B cell (primary cell): ENCODE results near the gene ATPAF2. TPM values are rescaled to one million over a fixed set of nuclear protein-coding genes. Genes with fewer than 3 reads are reported as not detected.

ENCODE experiments used
- ATAC-seq: fragments of 200-7000 bp; cut with Tn5 transposase; one replicate; pipeline ENCODE4 v1.10.0; 2021; ENCODE audit warnings: low read depth, mild to moderate bottlenecking, moderate number of reproducible peaks, moderate library complexity
- CTCF ChIA-PET: fragments of 350-600 bp; sonication (Branson Sonifier 250); formaldehyde crosslinking; loops from one replicate; lab custom pipeline; 2021; ENCODE audit warnings: antibody characterized with exemption, inconsistent platforms; lab: Charles Lee
- POLR2A ChIA-PET: fragments of 350-600 bp; sonication (Branson Sonifier 250); formaldehyde crosslinking; loops from one replicate; lab custom pipeline; 2021; ENCODE audit warnings: antibody characterized with exemption; lab: Charles Lee
- DNase-seq: peaks from one replicate; pipeline ENCODE4 v3.0.0; 2013
- H2AFZ ChIP-seq: 2 replicates; pipeline ENCODE4 v1.6.1; 2012; ENCODE audit warnings: mild to moderate bottlenecking, low read depth, low read length; ENCODE audit not compliant: insufficient read depth, poor library complexity, severe bottlenecking
- H3K27ac ChIP-seq, 2 donors: 1 replicate in 1 of 2; 2 replicates in 1 of 2; pipeline ENCODE4 v1.5.1; 2012 to 2013; ENCODE audit warnings: low read length in 2 of 2, mild to moderate bottlenecking in 2 of 2, moderate library complexity in 1 of 2
- H3K27me3 ChIP-seq, 4 experiments: fragments of 200-600 bp in 1 of 4; sonication (generic) in 1 of 4; replicated peaks in 1 of 4; 1 replicate in 2 of 4; 2 replicates in 2 of 4; pipeline versions ENCODE4 v1.6.1 to v1.7.0; 2013 to 2016; ENCODE audit warnings: low read length in 3 of 4, mild to moderate bottlenecking in 2 of 4, mixed read lengths in 1 of 4, moderate library complexity in 1 of 4; ENCODE audit not compliant: insufficient read depth in 4 of 4, control insufficient read depth in 3 of 4; ENCODE audit errors: control extremely low read depth in 1 of 4
- H3K36me3 ChIP-seq, 2 experiments: replicated peaks in 1 of 2; 1 replicate in 1 of 2; 2 replicates in 1 of 2; pipeline versions ENCODE4 v1.6.1 to v1.7.1; 2013; ENCODE audit warnings: low read length in 1 of 2; ENCODE audit not compliant: insufficient read depth in 2 of 2, control insufficient read depth in 1 of 2; ENCODE audit errors: control extremely low read depth in 1 of 2, extremely low read depth in 1 of 2
- H3K4me1 ChIP-seq, 2 donors: fragments of 200-600 bp in 1 of 2; sonication (generic) in 1 of 2; 1 replicate in 1 of 2; 2 replicates in 1 of 2; pipeline versions ENCODE4 v1.5.1 to v1.6.1; 2013 to 2017; ENCODE audit warnings: low read length in 2 of 2; ENCODE audit not compliant: control insufficient read depth in 2 of 2, insufficient read depth in 2 of 2
- H3K4me2 ChIP-seq: replicated peaks from 2 replicates; pipeline ENCODE3; 2012; ENCODE audit warnings: mild to moderate bottlenecking, low read depth, low read length; ENCODE audit not compliant: poor library complexity, severe bottlenecking
- H3K4me3 ChIP-seq, 5 experiments: fragments of 200-600 bp in 1 of 5; sonication (generic) in 1 of 5; 1 replicate in 3 of 5; 2 replicates in 2 of 5; pipeline versions ENCODE4 v1.5.1 to v1.7.0; 2011 to 2016; ENCODE audit warnings: low read length in 4 of 5, mild to moderate bottlenecking in 4 of 5, low read depth in 2 of 5, control low read depth in 1 of 5, moderate library complexity in 1 of 5; ENCODE audit not compliant: insufficient read depth in 1 of 5; ENCODE audit errors: control extremely low read depth in 1 of 5, extremely low read depth in 1 of 5
- H3K79me2 ChIP-seq: fragments of 200-600 bp; sonication (generic); one replicate; pipeline ENCODE4 v1.6.0; 2016; ENCODE audit warnings: low read length; ENCODE audit not compliant: control insufficient read depth, insufficient read depth
- H3K9ac ChIP-seq: fragments of 200-600 bp; sonication (generic); 2 replicates; pipeline ENCODE4 v1.6.1; 2017; ENCODE audit warnings: mild to moderate bottlenecking, low read length, moderate library complexity
- H3K9me3 ChIP-seq, 3 donors: one replicate each; pipeline versions ENCODE4 v1.6.1 to v1.7.1; 2013; ENCODE audit warnings: low read length in 2 of 3; ENCODE audit not compliant: control insufficient read depth in 2 of 3, insufficient read depth in 1 of 3; ENCODE audit errors: control extremely low read depth in 1 of 3
- H4K20me1 ChIP-seq: 2 replicates; pipeline ENCODE4 v1.6.0; 2012; ENCODE audit warnings: mild to moderate bottlenecking, low read length; ENCODE audit not compliant: insufficient read depth, control insufficient read depth, poor library complexity, severe bottlenecking
- H3K27ac Mint-ChIP-seq: one replicate; pipeline ENCODE4 v1.8.0; 2021; ENCODE audit warnings: mixed read lengths
- H3K27me3 Mint-ChIP-seq: one replicate; pipeline ENCODE4 v1.8.0; 2021; ENCODE audit warnings: mixed read lengths
- H3K4me1 Mint-ChIP-seq: one replicate; pipeline ENCODE4 v1.8.0; 2021; ENCODE audit warnings: mixed read lengths
- H3K4me3 Mint-ChIP-seq: one replicate; pipeline ENCODE4 v1.8.0; 2021; ENCODE audit warnings: mixed read lengths
- H3K9me3 Mint-ChIP-seq: one replicate; pipeline ENCODE4 v1.8.0; 2022; ENCODE audit warnings: mixed read lengths; ENCODE audit not compliant: insufficient read depth
- EZH2 ChIP-seq: IDR thresholded peaks from 2 replicates; pipeline ENCODE4 v1.6.1; 2012; ENCODE audit warnings: borderline replicate concordance, low read depth, mild to moderate bottlenecking, moderate library complexity, low read length; ENCODE audit not compliant: insufficient read depth, poor library complexity, severe bottlenecking
- WGBS: methylation state at CpG from one replicate; pipeline ENCODE4 v1.1.5; 2013; ENCODE audit warnings: missing lambda C conversion rate; ENCODE audit not compliant: insufficient coverage; 5-methylcytosine and 5-hydroxymethylcytosine counted together
- intact Hi-C: fragments of 100-400 bp; cut with micrococcal nuclease; formaldehyde crosslinking; loops from one replicate; pipeline ENCODE4 v1.10.0; 2022
- polyA plus RNA-seq: library from polyadenylated mRNA; depleted of rRNA; stranded (reverse); fragments of >200 nt; gene quantifications from 2 replicates; pipeline ENCODE4 v1.2.3, GENCODE V29; 2012
- total RNA-seq, 2 donors: library from RNA; stranded (reverse); fragments of 120-200 nt in 1 of 2; gene quantifications; 1 replicate in 1 of 2; 2 replicates in 1 of 2; pipeline versions ENCODE4 v1.2.3 to v1.2.4, GENCODE V29; 2013 to 2022
- TF ChIP-seq, protein P1 (sequence below): fragments of 200-600 bp; IDR thresholded peaks from one replicate; pipeline ENCODE4 v1.8.0; 2022; ENCODE audit warnings: antibody characterized with exemption, mild to moderate bottlenecking

The ATPAF2 gene
- total and polyA plus RNA-seq, 2 donors (not counting 1 experiment from before 2014, with no cell fraction given), result 60.5 to 73.5 TPM

DNA sequence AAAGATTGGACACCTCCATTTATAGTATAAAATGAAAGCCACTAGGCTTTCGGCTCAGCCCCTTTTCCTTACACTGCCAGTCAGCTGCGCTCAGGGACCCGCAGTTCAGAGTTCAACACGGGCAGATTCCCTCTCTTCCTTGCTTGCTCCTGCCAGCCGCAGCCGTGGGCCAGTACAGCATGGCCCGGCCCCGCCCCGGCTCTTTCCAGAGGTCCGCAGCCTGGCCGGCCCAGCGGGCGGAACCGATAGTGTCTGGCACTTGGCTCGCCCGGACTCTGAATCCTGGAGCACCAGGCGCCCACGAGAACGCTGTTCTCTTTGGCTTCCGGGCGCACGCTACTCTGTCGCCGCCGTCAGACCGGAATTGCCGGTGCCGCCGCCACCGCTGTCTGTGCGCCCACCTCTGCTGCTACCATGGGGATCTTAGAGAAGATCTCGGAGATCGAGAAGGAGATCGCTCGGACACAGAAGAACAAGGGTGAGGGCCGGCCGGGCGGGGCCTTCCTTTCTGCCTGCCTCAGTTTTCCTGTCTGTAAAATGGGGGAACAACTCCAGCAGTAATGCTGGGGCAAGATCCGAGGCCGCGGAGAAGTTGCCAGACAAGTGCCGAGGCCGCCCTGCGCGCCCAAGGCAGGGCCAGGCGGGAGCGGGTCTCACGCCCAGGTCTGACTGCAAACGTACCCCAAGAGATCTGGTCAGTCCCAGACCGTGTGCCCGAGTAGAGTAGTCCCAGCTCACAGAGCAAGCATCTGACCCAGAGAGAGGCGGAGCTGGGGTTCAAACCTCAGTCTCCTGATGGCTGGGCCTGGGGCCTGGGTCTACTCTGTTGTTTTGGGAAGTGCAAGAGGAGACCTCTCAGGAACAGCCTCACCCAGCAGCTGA is 48.9 kb upstream of the ATPAF2 start, which contains the start of gene DRG2:
TSS of gene DRG2 (plus strand) at position 339 of the 882 bp plus-strand sequence. CDS start at position 415, 76 bp downstream.
- peak within 1 kb of the TSS; percentile 95 for H3K9ac ChIP-seq
- Mint-ChIP-seq H3K27me3 (no peaks in the 10 kb centered on the region), H3K27ac (peak within 1 kb of the TSS; percentile 98), H3K4me1 (peaks cover 25% of the 10 kb centered on the region), H3K9me3 (no peaks in the 10 kb centered on the region), H3K4me3 (peak within 1 kb of the TSS; percentile 99)
- intact Hi-C loops, result loop anchor here (1.0 to 5.0 kb wide), 4 partner anchors 49 to 497 kb away; partner anchors contain the start of genes ALKBH5, ATPAF2, GID4 and PEMT
- DNase-seq, result peak; percentile 94
- H3K27ac ChIP-seq, result peak within 1 kb of the TSS; percentile 67 to 90
- peak; percentile 92 for ATAC-seq
- CTCF ChIA-PET, result no interaction called here
- H3K36me3 ChIP-seq, result peaks cover 0 to 4% of the 10 kb centered on the region in 2 experiments
- peaks cover 8 to 22% of the 10 kb centered on the region in 2 donors for H3K4me1 ChIP-seq
- WGBS, result 3% methylated on average over 52 of the region's 52 CpGs
- H2AFZ ChIP-seq, result peak within 1 kb of the TSS; percentile 95
- peaks cover 30% of the 10 kb centered on the region for H3K79me2 ChIP-seq
- H3K27me3 ChIP-seq, result no peaks in the 10 kb centered on the region
- POLR2A ChIA-PET, result no interaction called here
- TF ChIP-seq, protein P1, sequence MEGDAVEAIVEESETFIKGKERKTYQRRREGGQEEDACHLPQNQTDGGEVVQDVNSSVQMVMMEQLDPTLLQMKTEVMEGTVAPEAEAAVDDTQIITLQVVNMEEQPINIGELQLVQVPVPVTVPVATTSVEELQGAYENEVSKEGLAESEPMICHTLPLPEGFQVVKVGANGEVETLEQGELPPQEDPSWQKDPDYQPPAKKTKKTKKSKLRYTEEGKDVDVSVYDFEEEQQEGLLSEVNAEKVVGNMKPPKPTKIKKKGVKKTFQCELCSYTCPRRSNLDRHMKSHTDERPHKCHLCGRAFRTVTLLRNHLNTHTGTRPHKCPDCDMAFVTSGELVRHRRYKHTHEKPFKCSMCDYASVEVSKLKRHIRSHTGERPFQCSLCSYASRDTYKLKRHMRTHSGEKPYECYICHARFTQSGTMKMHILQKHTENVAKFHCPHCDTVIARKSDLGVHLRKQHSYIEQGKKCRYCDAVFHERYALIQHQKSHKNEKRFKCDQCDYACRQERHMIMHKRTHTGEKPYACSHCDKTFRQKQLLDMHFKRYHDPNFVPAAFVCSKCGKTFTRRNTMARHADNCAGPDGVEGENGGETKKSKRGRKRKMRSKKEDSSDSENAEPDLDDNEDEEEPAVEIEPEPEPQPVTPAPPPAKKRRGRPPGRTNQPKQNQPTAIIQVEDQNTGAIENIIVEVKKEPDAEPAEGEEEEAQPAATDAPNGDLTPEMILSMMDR, result no peak
- TF ChIP-seq EZH2, result no peak
- H3K4me2 ChIP-seq, result peak within 1 kb of the TSS; percentile 94
- peak within 1 kb of the TSS; percentile 71 to 99 (median 91) for H3K4me3 ChIP-seq
- H4K20me1 ChIP-seq, result no peaks in the 10 kb centered on the region
- no peaks in the 10 kb centered on the region for H3K9me3 ChIP-seq

DNA sequence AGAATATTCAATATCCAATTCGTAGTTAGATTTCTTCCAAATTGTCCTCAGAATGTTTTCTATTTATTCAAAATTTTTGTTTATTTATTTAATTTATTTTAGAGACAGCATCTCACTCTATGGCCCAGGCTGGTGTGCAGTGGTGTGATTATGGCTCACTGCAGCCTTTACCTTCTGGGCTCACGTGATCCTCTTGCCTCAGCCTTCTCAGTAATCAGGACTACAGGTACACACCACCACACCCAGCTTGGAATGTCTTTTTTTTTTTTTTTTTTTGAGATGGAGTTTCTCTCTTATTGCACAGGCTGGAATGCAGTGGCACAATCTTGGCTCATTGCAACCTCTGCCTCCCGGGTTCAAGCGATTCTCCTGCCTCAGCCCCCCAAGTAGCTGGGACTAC is 45.3 kb upstream of the ATPAF2 start:
- H3K4me3 Mint-ChIP-seq, result no peak overlapping the region
- no peak for ATAC-seq
- Histone ChIP-seq H3K9me3 (no peaks in the 10 kb centered on the region), H3K9ac (no peak overlapping the region), H3K27me3 (no peaks in the 10 kb centered on the region), H4K20me1 (no peaks in the 10 kb centered on the region), H3K4me1 (peaks cover 8 to 21% of the 10 kb centered on the region in 2 donors), H3K4me3 (no peak overlapping the region), H3K36me3 (no peaks in the 10 kb centered on the region), H3K4me2 (no peak overlapping the region), H3K27ac (no peak overlapping the region), H2AFZ (no peak overlapping the region), H3K79me2 (peaks cover 26% of the 10 kb centered on the region)
- no peak for DNase-seq
- 100% methylated on average over 1 of the region's 4 CpGs for WGBS
- no peak overlapping the region for H3K27ac Mint-ChIP-seq
- no peak for TF ChIP-seq EZH2
- TF ChIP-seq, protein P1, result no peak
- POLR2A ChIA-PET, result no interaction called here
- CTCF ChIA-PET, result no interaction called here
- intact Hi-C loops, result no loop called here
- peaks cover 19% of the 10 kb centered on the region for H3K4me1 Mint-ChIP-seq
- H3K27me3 Mint-ChIP-seq, result peaks cover 4% of the 10 kb centered on the region
- H3K9me3 Mint-ChIP-seq, result no peaks in the 10 kb centered on the region
